Brain microvascular endothelial cell (primary cell): ENCODE data around the gene MAB21L1.

Experiments used
- DNase-seq: peaks from one replicate; pipeline ENCODE4 v3.0.0-alpha.2; 2020
- H3K27ac ChIP-seq: fragments of 250-450 bp; sonication (Bioruptor Pico); 2 replicates; pipeline ENCODE4 v1.5.1; 2020; ENCODE audit warnings: mild to moderate bottlenecking, moderate library complexity
- H3K27me3 ChIP-seq: fragments of 250-450 bp; sonication (Bioruptor Pico); replicated peaks from 2 replicates; pipeline ENCODE4 v1.5.1; 2020; ENCODE audit warnings: mild to moderate bottlenecking
- H3K36me3 ChIP-seq: fragments of 250-450 bp; sonication (Bioruptor Pico); replicated peaks from 2 replicates; pipeline ENCODE4 v1.5.1; 2020; ENCODE audit warnings: mild to moderate bottlenecking
- H3K4me3 ChIP-seq: 2 replicates; pipeline ENCODE4 v1.5.1; 2011; ENCODE audit warnings: low read depth, mild to moderate bottlenecking, control low read depth, low read length, moderate library complexity
- in situ Hi-C: cut with HindIII; loops from 2 replicates; pipeline ENCODE4 v1.10.0; 2017; ENCODE audit warnings: low sequenced_read_pairs, low pct_ligation_motif_present
- TF ChIP-seq, protein P1 (sequence below): IDR thresholded peaks from 2 replicates; pipeline ENCODE4 v1.5.1; 2011; ENCODE audit warnings: low read depth, mild to moderate bottlenecking, moderate library complexity, low read length, control low read depth, inconsistent platforms; ENCODE audit errors: missing control alignments

Gene MAB21L1

GRCh38 chr13:35448465-35448864 lies 28.0 kb downstream of the MAB21L1 start:
- Histone ChIP-seq H3K27ac (no peak overlapping the region), H3K36me3 (no peaks in the 10 kb centered on the region), H3K27me3 (no peaks in the 10 kb centered on the region), H3K4me3 (no peak overlapping the region)
- DNase-seq: no peak
- TF ChIP-seq, protein P1, sequence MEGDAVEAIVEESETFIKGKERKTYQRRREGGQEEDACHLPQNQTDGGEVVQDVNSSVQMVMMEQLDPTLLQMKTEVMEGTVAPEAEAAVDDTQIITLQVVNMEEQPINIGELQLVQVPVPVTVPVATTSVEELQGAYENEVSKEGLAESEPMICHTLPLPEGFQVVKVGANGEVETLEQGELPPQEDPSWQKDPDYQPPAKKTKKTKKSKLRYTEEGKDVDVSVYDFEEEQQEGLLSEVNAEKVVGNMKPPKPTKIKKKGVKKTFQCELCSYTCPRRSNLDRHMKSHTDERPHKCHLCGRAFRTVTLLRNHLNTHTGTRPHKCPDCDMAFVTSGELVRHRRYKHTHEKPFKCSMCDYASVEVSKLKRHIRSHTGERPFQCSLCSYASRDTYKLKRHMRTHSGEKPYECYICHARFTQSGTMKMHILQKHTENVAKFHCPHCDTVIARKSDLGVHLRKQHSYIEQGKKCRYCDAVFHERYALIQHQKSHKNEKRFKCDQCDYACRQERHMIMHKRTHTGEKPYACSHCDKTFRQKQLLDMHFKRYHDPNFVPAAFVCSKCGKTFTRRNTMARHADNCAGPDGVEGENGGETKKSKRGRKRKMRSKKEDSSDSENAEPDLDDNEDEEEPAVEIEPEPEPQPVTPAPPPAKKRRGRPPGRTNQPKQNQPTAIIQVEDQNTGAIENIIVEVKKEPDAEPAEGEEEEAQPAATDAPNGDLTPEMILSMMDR: no peak
- in situ Hi-C loops: no loop called here
